Measurements from ENCODE around the gene UPK3B.
"Not testable (repeated sequence)": the region's sequence is repeated elsewhere in the genome, so short reads cannot be mapped to it uniquely, and the experiment has no call there.

UPK3B gene

DNA sequence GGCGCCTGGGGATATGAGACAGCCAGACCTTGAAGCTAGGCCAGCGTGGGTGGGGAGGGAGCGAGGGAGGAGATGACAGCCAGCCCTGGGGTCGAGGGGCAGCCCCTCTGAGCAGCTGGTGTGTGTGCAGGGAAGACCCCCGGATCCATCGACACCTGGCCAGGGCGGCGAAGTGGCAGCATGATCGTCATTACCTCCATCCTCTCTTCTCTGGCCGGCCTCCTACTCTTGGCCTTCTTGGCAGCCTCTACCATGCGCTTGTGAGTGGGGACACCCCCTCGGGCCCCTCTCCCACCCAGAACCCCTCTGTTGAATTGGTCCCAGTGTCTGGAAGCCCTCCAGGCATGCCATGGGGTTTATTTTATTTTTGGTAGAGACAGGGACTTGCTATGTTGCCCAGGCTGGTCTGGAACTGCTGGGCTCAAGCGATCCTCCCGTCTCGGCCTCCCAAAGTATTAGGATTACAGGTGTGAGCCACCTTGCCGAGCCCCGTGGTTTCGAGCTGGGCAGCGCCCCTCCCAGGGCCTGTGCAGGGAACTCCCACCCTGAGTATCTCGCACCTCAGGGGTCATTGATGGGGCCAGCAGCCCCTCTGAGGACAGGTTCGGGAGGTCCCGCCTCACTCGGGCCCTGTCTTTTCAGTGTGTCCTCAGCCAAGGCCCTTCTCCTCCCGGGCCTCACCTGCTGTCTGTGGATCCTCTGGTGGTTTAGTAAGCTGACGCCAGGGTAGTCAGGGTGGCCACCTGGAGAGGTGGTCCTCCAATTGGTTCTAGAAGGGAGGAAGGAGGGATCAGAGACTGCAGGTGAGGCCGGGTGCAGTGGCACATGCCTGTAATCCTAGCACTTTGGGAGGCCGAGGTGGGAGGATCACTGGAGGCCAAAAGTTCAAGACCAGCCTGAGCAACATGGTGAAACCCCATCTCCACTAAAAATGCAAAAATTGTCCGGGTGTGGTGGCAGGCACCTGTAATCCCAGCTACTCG is 3.8 kb downstream of the UPK3B start:
- no peak for FAIRE-seq
- TF ChIP-seq, protein P1, sequence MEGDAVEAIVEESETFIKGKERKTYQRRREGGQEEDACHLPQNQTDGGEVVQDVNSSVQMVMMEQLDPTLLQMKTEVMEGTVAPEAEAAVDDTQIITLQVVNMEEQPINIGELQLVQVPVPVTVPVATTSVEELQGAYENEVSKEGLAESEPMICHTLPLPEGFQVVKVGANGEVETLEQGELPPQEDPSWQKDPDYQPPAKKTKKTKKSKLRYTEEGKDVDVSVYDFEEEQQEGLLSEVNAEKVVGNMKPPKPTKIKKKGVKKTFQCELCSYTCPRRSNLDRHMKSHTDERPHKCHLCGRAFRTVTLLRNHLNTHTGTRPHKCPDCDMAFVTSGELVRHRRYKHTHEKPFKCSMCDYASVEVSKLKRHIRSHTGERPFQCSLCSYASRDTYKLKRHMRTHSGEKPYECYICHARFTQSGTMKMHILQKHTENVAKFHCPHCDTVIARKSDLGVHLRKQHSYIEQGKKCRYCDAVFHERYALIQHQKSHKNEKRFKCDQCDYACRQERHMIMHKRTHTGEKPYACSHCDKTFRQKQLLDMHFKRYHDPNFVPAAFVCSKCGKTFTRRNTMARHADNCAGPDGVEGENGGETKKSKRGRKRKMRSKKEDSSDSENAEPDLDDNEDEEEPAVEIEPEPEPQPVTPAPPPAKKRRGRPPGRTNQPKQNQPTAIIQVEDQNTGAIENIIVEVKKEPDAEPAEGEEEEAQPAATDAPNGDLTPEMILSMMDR (IDR thresholded peaks at IDR 0.05; ENCODE audit: insufficient read depth, missing control alignments), result no peak
- no peak for DNase-seq (ENCODE audit: insufficient read length, low spot score)

DNA sequence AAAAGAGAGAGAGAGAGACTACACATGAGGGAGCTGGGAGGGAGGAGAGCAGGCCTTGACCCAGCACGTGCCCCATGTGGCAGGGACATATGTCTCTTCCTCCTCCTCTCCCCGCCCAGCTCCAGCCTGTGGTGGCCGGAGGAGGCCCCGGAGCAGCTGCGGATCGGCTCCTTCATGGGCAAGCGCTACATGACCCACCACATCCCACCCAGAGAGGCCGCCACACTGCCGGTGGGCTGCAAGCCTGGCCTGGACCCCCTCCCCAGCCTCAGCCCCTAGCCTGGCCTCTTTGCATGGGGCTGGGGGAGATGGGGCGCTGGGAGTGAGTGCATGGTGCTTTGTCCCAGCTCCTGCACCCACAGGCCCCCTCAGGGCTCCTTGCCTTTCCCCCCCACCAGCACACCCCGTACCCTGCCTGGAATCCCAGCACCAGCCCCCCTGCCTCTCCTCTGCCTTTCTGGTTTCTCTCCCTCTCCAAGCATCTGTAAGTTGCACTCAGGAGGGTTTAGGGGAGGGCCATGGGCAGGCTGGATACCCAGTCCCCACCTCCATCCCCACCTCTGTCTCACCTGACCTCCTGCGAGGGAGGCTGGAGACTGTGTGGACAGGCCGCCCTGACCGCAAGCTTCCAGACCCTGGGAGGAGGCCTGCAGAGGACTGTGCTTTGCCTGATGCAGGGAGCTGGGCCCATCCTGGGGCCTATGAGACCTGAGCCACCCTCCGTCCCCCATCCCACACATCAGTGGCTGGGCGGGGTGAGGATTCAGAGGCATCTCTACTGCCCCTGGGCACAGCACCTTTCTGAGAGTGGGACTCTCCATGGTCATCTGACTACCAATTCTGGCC is 4.8 kb downstream of the UPK3B start:
- TF ChIP-seq, protein P1 (IDR thresholded peaks at IDR 0.05; ENCODE audit: insufficient read depth, missing control alignments), result no peak
- no peak for DNase-seq (ENCODE audit: insufficient read length, low spot score)
- FAIRE-seq, result no peak

DNA sequence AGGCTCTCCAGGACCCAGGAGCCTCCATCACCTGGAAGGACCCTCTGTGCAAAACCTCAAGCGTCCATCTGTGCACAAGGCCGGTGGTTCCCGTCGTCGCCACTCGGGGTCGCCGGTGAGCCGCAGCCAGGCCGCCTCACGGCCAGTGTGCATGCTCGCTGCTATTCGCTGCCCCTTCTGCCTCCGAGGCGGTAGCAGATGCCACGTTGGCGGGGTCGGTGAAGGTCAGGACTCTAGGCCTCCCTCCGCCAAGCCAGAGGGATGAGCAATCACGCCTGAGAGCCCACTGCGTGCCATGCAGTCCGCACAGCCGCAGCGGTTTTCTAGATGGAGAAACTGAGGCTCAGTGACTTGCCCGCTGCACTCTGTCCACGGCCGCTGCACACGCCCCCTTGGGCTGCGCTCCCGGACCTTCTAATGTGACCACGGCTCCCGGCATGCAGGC is 5.7 kb downstream of the UPK3B start:
- TF ChIP-seq, protein P1 (IDR thresholded peaks at IDR 0.05; ENCODE audit: insufficient read depth, missing control alignments), result peak; percentile 61
- no peak for FAIRE-seq
- DNase-seq (ENCODE audit: insufficient read length, low spot score), result peak; percentile 68

DNA sequence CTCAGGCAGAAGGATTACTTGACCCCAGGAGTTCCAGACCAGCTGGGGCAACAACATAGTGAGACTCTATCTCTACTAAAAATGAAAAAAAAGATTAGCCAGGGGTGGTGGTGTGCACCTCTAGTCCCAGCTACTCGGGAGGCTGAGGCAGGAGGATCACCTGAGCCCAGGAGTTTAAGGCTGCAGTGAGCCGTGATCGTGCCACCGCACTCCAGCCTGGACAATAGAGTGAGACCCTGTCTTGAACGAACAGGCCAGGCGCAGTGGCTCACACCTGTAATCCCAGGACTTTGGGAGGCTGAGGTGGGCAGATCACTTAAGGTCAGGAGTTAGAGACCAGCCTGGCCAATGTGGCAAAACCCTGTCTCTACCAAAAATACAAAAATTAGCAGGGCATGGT is 6.6 kb downstream of the UPK3B start:
- DNase-seq (ENCODE audit: insufficient read length, low spot score); FAIRE-seq: not testable (repeated sequence)

DNA sequence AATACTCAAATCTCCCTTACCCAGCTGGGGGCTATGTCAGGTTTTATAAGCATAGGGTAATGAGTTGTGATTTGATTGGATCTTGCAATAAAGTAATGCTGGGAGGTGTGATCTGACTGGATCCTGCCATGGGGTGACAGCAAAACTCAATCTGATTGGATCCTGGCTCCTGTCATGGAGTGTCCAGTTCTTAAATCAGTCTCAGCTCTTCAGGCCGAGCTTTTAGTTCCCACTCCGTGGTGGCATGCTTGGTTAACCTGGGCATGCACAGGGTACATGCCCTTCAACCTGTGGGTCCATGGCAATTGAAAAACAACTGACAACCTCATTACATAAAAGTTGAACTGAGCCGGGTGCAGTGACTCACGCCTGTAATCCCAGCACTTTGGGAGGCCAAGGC is 15.8 kb downstream of the UPK3B start:
- not testable (repeated sequence) for FAIRE-seq; DNase-seq (ENCODE audit: insufficient read length, low spot score)

DNA sequence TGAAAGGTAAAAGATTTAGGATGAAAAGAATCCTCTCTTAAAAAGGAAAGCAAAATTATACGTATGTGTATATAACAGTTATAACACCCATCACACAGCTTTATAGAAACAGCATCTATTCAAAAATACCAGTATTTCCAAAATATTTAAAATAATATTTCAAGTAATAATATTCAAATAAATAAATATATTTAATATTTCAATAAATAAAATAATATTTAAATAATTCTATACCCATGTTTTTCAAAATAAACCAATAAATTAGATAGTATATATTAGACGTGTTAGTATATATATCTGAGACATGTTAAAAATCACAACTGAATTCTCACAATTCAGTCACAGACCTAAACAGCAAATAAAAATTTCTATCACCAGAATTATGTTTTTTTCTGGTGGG is 21.3 kb downstream of the UPK3B start:
- FAIRE-seq; DNase-seq (ENCODE audit: insufficient read length, low spot score): not testable (repeated sequence)

DNA sequence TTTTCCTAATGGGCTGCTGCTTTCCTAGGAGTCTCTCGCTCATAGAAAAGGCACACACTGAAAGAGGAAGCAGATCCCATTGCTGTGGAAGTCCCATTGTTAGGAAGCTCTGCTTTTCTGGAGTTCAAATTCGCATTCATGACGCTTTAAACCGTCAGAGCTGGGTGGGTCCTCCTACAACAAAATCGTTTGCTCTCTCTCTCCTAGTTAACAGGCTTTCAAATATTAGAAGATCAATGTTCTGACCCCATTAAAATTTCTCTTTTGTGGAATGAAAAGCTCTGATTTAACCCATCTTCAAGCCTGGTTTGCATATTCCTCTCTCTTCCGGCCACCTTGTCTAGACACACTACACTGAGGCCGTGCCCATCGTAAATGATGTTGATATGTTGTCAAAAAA is 32.8 kb downstream of the UPK3B start, which contains the start of gene SPDYE16:
Gene SPDYE16 (minus strand): TSS at position 101 of the 400 bp plus-strand sequence. CDS start 1,838 bp downstream, outside the sequence.
- FAIRE-seq; DNase-seq (ENCODE audit: insufficient read length, low spot score): not testable (repeated sequence)

DNA sequence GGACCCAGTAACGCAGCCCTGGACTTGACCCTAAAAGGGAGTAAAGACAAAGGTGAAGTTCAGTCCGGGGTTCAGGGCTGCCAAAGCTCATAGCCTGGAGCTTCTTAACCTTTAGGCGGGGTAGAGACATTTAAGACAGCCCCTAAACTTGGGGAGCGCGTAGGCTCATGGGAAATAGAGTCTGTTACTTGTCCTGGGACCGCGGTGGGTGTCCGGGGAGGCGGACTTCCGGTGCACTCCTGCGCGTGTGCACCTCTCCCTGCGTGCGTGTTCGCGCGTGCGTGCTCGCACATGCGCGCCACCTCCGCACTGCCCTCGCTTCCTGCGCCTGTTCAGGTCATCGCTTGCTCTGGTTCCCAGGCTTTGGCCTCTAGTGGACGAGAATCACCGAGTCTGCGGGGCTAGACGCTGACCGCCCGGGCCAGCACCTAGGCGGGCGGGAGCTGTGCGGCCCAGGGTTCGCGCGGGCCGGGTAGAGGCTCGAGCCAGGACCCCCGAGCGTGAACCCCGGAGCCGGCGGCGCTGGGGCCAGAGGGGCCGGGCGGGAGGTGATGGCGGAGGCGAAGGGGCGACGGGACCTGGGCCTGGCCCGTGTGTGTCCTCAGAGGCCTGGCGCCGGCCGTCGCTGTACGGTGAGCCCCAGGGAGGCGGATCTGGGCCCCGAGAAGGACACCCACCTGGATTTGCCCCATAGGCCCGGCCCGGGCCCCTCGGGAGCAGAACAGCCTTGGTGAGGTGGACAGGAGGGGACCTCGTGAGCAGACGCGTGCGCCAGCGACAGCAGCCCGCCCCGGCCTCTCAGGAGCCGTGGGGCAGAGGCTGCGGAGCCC is 38.9 kb downstream of the UPK3B start:
- peak; percentile 37 for DNase-seq (ENCODE audit: insufficient read length, low spot score)
- not testable (repeated sequence) for FAIRE-seq

DNA sequence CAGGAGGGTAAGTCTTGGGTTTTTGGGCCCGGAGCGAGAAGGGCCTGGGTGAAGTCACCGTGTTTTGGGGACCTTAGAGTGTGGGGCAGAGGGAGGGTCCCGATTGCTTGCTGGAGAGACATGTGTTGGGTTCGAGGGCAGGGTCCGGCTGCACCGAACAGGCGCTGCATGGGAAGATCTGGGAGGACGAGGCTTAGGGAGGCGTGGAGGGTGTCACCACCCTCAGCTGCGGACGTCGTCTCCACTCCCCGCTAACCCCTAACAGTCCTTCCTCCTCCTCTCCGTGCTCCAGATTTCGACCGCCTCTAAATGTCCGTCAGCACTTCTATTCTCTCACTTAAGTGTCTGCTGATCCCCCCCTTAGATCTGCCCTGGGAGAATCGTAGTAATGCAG is 39.5 kb downstream of the UPK3B start:
- not testable (repeated sequence) for FAIRE-seq; DNase-seq (ENCODE audit: insufficient read length, low spot score)

DNA sequence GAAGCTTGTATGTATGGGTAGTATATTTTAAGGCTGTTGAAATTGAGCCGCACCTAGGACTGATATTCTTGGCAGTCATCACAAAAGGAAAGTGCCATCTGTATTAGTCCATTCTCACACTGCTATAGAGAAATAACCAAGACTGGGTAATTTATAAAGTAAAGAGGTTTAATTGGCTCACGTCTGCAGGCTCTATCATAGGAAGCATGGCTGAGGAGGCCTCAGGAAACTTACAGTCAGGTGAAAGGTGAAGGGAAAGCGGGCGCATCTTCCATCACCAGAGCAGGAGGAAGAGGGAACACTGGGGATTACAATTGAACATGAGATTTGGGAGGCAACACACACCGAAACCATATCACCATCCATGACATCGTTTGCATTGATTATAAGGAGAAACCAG is 41.6 kb downstream of the UPK3B start:
- FAIRE-seq, result not testable (repeated sequence)

DNA sequence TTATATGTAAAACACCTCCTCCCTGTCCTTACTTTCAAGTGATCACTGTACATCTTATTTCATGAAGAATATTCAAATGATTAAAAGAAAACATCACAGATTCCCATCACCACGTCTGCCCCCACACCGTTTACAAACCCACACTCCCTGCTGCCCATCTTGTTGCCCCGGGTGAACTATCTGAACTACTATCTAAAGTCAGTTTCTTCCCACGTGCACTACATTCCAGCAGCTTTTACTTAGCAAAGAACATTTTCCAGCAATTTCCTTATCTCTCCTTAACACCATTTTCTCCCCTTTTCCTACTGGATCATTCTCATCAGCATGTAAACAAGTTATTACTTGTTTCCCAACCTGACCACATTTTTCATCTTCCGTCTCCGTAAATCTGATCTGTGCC is 49.3 kb downstream of the UPK3B start:
- DNase-seq (ENCODE audit: insufficient read length, low spot score); FAIRE-seq: not testable (repeated sequence)

More for the DNA sequence above, 41.6 kb downstream of the UPK3B start:
- not testable (repeated sequence) for DNase-seq (ENCODE audit: insufficient read length, low spot score)

DNA sequence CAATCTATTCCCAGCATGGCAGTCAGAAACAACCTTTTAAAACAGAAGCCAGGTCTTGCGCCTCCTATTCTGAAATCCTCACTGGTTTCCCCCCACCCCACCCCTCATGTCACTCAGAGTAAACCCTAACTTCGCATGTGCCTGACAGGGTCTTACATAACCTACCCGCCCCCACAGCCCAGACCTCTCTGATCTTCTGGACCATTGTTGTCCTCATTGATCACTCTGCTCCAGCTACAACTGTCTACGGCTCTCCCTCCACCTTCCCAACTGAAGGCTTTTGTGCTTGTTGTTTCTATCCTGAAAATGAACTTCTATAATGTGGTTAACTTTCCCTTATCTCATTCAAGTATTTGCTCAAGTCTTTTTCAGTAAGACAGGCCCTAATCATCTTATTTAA is 49.8 kb downstream of the UPK3B start:
- FAIRE-seq; DNase-seq (ENCODE audit: insufficient read length, low spot score): not testable (repeated sequence)

DNA sequence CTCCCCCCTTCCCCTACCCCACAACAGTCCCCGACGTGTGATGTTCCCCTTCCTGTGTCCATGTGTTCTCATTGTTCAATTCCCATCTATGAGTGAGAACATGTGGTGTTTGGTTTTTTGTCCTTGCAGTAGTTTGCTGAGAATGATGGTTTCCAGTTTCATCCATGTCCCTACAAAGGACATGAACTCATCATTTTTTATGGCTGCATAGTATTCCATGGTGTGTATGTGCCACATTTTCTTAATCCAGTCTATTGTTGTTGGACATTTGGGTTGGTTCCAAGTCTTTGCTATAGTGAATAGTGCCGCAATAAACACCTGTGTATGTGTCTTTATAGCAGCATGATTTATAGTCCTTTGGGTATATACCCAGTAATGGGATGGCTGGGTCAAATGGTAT is 51.0 kb downstream of the UPK3B start:
- not testable (repeated sequence) for DNase-seq (ENCODE audit: insufficient read length, low spot score); FAIRE-seq

DNA sequence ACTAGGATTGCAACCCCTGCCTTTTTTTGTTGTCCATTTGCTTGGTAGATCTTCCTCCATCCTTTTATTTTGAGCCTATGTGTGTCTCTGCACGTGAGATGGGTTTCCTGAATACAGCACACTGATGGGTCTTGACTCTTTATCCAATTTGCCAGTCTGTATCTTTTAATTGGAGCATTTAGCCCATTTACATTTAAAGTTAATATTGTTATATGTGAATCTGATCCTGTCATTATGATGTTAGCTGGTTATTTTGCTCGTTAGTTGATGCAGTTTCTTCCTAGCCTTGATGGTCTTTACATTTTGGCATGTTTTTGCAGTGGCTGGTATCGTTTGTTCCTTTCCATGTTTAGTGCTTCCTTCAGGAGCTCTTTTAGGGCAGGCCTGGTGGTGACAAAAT is 54.6 kb downstream of the UPK3B start:
- DNase-seq (ENCODE audit: insufficient read length, low spot score); FAIRE-seq: not testable (repeated sequence)
